WTC11 (cell line): ENCODE data around the gene TMEM175.

Experiments
- MYBL2 ChIP-seq: sonication (generic); formaldehyde crosslinking; IDR thresholded peaks from 2 replicates; pipeline ENCODE4 v1.8.1; 2023; ENCODE audit warnings: mild to moderate bottlenecking, moderate library complexity, missing genetic modification reagents
- TF ChIP-seq, protein P1 (sequence below): sonication (generic); formaldehyde crosslinking; IDR thresholded peaks from 2 replicates; pipeline ENCODE4 v1.8.1; 2022; ENCODE audit warnings: low read depth, mild to moderate bottlenecking, moderate library complexity, missing genetic modification reagents, borderline replicate concordance

DNA sequence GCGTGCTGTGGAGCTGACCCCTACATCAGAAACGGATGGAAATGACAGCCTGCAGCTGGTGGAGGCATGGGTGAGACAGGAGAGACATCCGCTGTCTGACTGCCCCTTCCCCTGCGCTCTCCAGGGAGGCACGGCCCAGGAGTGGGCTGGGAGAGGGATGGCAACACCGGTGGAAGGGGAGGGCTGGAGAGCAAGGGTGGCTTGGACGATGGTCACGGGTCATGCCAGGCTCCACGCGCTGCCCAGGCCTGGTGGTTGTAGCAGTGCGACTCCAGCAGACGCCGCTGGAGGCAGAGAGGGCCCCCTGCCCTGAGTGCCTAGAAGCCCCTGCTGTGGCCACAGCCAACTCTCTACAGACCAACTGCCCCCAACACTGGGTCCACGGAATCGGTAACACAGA lies 48.0 kb upstream of the TMEM175 start:
- TF ChIP-seq, protein P1, sequence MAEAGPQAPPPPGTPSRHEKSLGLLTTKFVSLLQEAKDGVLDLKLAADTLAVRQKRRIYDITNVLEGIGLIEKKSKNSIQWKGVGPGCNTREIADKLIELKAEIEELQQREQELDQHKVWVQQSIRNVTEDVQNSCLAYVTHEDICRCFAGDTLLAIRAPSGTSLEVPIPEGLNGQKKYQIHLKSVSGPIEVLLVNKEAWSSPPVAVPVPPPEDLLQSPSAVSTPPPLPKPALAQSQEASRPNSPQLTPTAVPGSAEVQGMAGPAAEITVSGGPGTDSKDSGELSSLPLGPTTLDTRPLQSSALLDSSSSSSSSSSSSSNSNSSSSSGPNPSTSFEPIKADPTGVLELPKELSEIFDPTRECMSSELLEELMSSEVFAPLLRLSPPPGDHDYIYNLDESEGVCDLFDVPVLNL (CRISPR knock-in tag): no peak
- TF ChIP-seq MYBL2 (CRISPR knock-in tag): no peak
